Activated CD8-positive, alpha-beta memory T cell treated with anti-CD3 and anti-CD28 coated beads, Interleukin-2, amount 50 U/mL, for 24 hours (primary cell): ENCODE data around the gene CCR5AS.

ENCODE experiments used
- DNase-seq: peaks from one replicate; pipeline ENCODE4 v3.0.0-alpha.2; 2020; ENCODE audit errors: extremely low read depth

CCR5AS gene

GRCh38 chr3:46380471-46381221 lies 26.2 kb downstream of the CCR5AS start:
- no peak for DNase-seq

GRCh38 chr3:46378426-46378942 lies 28.4 kb downstream of the CCR5AS start:
- no peak for DNase-seq

GRCh38 chr3:46375814-46376213 lies 31.1 kb downstream of the CCR5AS start:
- DNase-seq = no peak

GRCh38 chr3:46375218-46375617 lies 31.6 kb downstream of the CCR5AS start:
- no peak for DNase-seq

- DNase-seq = no peak
Measured at GRCh38 chr3:46374755-46375154, 32.1 kb downstream of the CCR5AS start.

GRCh38 chr3:46372492-46373359 lies 34.1 kb downstream of the CCR5AS start:
- no peak for DNase-seq

- no peak for DNase-seq
Measured at GRCh38 chr3:46371519-46372340, 35.1 kb downstream of the CCR5AS start.

GRCh38 chr3:46370839-46371518 lies 35.9 kb downstream of the CCR5AS start, which contains the start of gene CCR5:
TSS of gene CCR5 (plus strand) at chr3:46370946. CDS start at chr3:46372903, 1,957 bp downstream.
- no peak for DNase-seq

GRCh38 chr3:46369675-46370132 lies 37.2 kb downstream of the CCR5AS start:
- no peak for DNase-seq

GRCh38 chr3:46369151-46369550 lies 37.7 kb downstream of the CCR5AS start:
- DNase-seq = no peak

GRCh38 chr3:46368569-46368968 lies 38.3 kb downstream of the CCR5AS start:
- DNase-seq = no peak

GRCh38 chr3:46367811-46368210 lies 39.1 kb downstream of the CCR5AS start:
- no peak for DNase-seq

- DNase-seq = no peak
Measured at GRCh38 chr3:46365737-46366524, 40.9 kb downstream of the CCR5AS start.

GRCh38 chr3:46365041-46365440 lies 41.8 kb downstream of the CCR5AS start:
- no peak for DNase-seq

GRCh38 chr3:46361408-46362283 lies 45.2 kb downstream of the CCR5AS start:
- no peak for DNase-seq

- no peak for DNase-seq
Measured at GRCh38 chr3:46360907-46361306, 46.0 kb downstream of the CCR5AS start.

GRCh38 chr3:46359733-46360493 lies 47.0 kb downstream of the CCR5AS start:
- no peak for DNase-seq

- no peak for DNase-seq
Measured at GRCh38 chr3:46358466-46358865, 48.4 kb downstream of the CCR5AS start.
